Kidney (tissue), 14 donors: ENCODE data around the gene INPP5A. TPM values are rescaled to one million over a fixed set of nuclear protein-coding genes. Genes with fewer than 3 reads are reported as not detected.

Experiments used
- DNase-seq, 5 donors: peaks; one replicate each; pipeline ENCODE4 v3.0.0-alpha.2; 2013 to 2020
- FAIRE-seq: peaks from 2 replicates; lab custom pipeline; 2012; peaks lifted over from hg19 to GRCh38; lab: Jason Lieb, UNC
- H3K27ac ChIP-seq, 2 donors: one replicate each; pipeline ENCODE4 v1.7.0; 2013; ENCODE audit warnings: low read depth in 2 of 2, low read length in 2 of 2, inconsistent platforms in 1 of 2
- H3K27me3 ChIP-seq: one replicate; pipeline ENCODE4 v1.7.1; 2013; ENCODE audit warnings: low read length, inconsistent platforms; ENCODE audit not compliant: control insufficient read depth, insufficient read depth
- H3K36me3 ChIP-seq, 3 donors: one replicate each; pipeline versions ENCODE4 v1.7.0 to v1.7.1; 2013; ENCODE audit warnings: low read length in 3 of 3, control low read depth in 1 of 3, inconsistent platforms in 1 of 3; ENCODE audit not compliant: insufficient read depth in 3 of 3, control insufficient read depth in 2 of 3
- H3K4me1 ChIP-seq, 3 donors: one replicate each; pipeline versions ENCODE4 v1.7.0 to v1.7.1; 2013; ENCODE audit warnings: low read length in 3 of 3, inconsistent platforms in 1 of 3, low read depth in 1 of 3; ENCODE audit not compliant: control insufficient read depth in 2 of 3, insufficient read depth in 2 of 3
- H3K4me3 ChIP-seq, 3 donors: one replicate each; pipeline versions ENCODE4 v1.7.0 to v1.8.1; 2013; ENCODE audit warnings: low read length in 3 of 3, control low read depth in 1 of 3, inconsistent platforms in 1 of 3
- H3K9ac ChIP-seq, 3 donors: one replicate each; pipeline versions ENCODE4 v1.7.0 to v1.7.1; 2013; ENCODE audit warnings: low read length in 3 of 3, control low read depth in 1 of 3, inconsistent platforms in 1 of 3
- H3K9me3 ChIP-seq, 3 donors: one replicate each; pipeline versions ENCODE4 v1.7.0 to v1.7.1; 2013; ENCODE audit warnings: low read length in 3 of 3, control low read depth in 1 of 3, inconsistent platforms in 1 of 3; ENCODE audit not compliant: control insufficient read depth in 2 of 3, insufficient read depth in 1 of 3
- intact Hi-C: fragments of 100-400 bp; cut with DNase I; formaldehyde crosslinking; loops from one replicate; pipeline ENCODE4 v1.11.1; 2022
- polyA plus RNA-seq: library from polyadenylated mRNA; stranded (reverse); fragments of 350-450 nt; fragmentation: Illumina TruSeq; extraction: RNeasy Lipid Tissue Mini Kit (QIAGEN cat#74804); gene quantifications from one replicate; pipeline ENCODE4 v1.2.3, GENCODE V29; 2014; ENCODE audit warnings: low read depth, low replicate concordance; ENCODE audit not compliant: insufficient read depth
- total RNA-seq: library from RNA; stranded (reverse); fragmentation: NEBNext Ultra II Directional; extraction: Animal tissue kit (Norgen Biotek cat#: 25700); gene quantifications from one replicate; pipeline ENCODE4 v1.2.1, GENCODE V29; 2021
- TF ChIP-seq, protein P1 (sequence below): IDR thresholded peaks from 3 replicates; pipeline ENCODE4 v1.5.1; 2012; ENCODE audit warnings: mild to moderate bottlenecking, moderate library complexity, borderline replicate concordance; ENCODE audit not compliant: insufficient read depth; ENCODE audit errors: extremely low read depth
- donor health status: control.
- donor health status: control.
- donor health status: control.
- donor health status: control.
- donor health status: control.
- donor health status: DM: yes; HTN: yes; CAD: no.
- donor health status: Normal renal cell carcinoma (clear cell type).

Gene INPP5A
- total and polyA plus RNA-seq, 2 donors from 2014 or later: 20.8 to 40.3 TPM

DNA sequence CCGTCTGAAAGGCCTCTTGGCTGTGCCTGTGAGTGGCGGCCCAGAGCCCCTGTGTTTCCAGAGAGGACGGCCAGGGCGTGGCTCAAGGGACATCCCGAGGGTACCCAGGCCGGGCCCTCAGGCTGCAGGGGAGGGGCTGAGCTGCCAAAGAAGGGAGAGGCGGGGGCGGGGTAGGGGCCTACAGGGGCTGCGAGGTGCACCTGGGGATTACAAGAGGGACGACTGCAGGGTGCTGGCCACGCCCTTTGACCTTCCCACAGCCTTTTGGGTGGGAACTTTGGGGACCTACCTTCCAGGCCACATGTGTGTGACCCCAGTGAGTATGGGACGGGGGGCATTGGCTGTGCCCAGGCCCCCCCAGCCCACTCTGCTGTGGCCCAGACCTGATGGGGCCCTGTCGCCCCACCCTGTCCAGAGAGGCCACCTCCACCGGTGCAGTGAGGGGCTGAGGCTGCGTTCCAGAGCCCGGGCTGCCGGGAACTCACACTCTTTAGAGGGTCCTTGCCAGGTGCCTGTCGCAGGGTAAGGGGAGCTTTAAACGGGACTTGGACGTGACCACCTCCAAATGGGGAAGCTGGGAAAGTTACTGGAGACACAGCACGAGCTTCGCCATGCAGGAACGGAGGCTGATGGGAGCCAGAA lies 267.3 kb downstream of the INPP5A start:
- Histone ChIP-seq H3K27me3 (no peaks in the 10 kb centered on the region), H3K27ac (no peak overlapping the region), H3K4me1 (no peaks in the 10 kb centered on the region), H3K4me3 (no peak overlapping the region), H3K36me3 (no peaks in the 10 kb centered on the region), H3K9me3 (peaks cover 0 to 6% (median 0%) of the 10 kb centered on the region in 3 donors), H3K9ac (no peak overlapping the region)
- FAIRE-seq (no peak), DNase-seq (peak in 2 of 5 donors; percentile 59 to 62)
- intact Hi-C loops: no loop called here
- TF ChIP-seq, protein P1, sequence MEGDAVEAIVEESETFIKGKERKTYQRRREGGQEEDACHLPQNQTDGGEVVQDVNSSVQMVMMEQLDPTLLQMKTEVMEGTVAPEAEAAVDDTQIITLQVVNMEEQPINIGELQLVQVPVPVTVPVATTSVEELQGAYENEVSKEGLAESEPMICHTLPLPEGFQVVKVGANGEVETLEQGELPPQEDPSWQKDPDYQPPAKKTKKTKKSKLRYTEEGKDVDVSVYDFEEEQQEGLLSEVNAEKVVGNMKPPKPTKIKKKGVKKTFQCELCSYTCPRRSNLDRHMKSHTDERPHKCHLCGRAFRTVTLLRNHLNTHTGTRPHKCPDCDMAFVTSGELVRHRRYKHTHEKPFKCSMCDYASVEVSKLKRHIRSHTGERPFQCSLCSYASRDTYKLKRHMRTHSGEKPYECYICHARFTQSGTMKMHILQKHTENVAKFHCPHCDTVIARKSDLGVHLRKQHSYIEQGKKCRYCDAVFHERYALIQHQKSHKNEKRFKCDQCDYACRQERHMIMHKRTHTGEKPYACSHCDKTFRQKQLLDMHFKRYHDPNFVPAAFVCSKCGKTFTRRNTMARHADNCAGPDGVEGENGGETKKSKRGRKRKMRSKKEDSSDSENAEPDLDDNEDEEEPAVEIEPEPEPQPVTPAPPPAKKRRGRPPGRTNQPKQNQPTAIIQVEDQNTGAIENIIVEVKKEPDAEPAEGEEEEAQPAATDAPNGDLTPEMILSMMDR: no peak

DNA sequence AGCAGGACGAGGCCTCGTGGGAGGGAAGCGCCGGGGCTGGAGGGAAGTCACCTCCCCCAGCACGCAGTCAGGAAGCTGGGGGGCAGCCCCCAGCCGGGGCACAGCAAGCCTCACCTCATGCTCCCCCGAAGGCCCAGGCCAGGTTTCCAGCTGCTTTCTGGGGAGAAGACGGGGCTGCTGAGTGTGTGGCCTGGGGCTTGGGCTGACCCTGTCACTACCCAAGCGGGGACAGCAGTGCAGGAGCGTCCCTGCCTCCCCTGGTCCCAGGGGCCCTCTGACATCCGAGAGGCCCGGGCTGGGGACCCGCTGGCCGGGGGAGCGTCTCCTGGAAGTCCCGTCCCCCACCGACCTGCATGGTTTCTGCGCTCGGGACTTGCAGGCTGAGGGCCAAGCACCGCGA lies 268.0 kb downstream of the INPP5A start:
- peaks cover 0 to 6% (median 0%) of the 10 kb centered on the region in 3 donors for H3K9me3 ChIP-seq
- H3K27me3 ChIP-seq: no peaks in the 10 kb centered on the region
- H3K4me1 ChIP-seq: no peaks in the 10 kb centered on the region
- intact Hi-C loops: no loop called here
- FAIRE-seq (no peak), DNase-seq (peak in 2 of 5 donors; percentile 33 to 60)
- TF ChIP-seq, protein P1: no peak
- no peak overlapping the region for H3K4me3 ChIP-seq
- no peaks in the 10 kb centered on the region for H3K36me3 ChIP-seq
- H3K9ac ChIP-seq: no peak overlapping the region
- no peak overlapping the region for H3K27ac ChIP-seq

DNA sequence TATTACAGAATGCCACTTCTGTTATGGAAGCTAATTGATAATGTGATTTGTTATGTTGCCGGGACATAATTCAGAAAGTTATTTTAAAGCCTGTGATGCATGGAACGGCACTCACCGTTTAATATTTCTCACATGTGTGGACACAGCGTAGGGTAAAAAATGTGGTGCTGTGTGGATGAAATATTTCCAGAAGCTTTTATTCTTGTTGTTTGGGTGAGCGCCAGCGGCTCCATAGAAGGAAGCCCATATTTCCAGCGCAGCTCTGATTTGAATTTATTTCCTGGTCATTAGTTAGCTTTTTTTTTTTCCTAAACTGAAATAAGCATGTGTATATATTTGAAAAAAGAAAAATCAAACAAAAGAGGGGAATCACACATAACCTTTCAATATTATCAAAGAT lies 268.5 kb downstream of the INPP5A start:
- Histone ChIP-seq H3K9ac (no peak overlapping the region), H3K4me3 (no peak overlapping the region), H3K36me3 (no peaks in the 10 kb centered on the region), H3K27me3 (no peaks in the 10 kb centered on the region), H3K9me3 (peaks cover 0 to 6% (median 0%) of the 10 kb centered on the region in 3 donors), H3K4me1 (no peaks in the 10 kb centered on the region), H3K27ac (no peak overlapping the region)
- FAIRE-seq: no peak
- intact Hi-C loops: no loop called here
- TF ChIP-seq, protein P1: no peak
- DNase-seq: peak in 1 of 5 donors; percentile 75

DNA sequence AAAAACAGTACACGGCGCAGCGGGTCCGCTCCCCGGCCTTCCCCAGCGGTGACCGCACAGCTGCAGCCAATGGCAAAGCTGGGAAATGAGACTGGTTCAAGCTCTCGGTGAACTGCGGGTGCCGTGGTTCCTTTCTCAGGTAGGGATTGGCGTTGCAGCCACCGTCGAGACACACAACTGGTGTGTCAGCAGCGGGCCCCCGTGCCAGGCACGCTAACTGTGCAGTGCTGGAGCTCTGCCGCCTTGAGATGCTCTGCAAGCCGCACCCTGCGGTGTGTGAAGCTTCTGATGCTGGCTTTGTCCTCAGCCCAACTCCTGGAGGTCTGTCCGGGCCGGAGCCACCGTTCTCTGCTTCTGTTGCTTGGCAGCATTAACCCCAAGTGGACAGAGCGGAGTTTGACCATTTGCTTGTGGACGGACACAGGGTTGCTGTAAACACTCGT lies 269.0 kb downstream of the INPP5A start:
- Histone ChIP-seq H3K9ac (no peak overlapping the region), H3K4me3 (no peak overlapping the region), H3K4me1 (no peaks in the 10 kb centered on the region), H3K27ac (no peak overlapping the region), H3K9me3 (peaks cover 0 to 6% (median 0%) of the 10 kb centered on the region in 3 donors), H3K36me3 (no peaks in the 10 kb centered on the region), H3K27me3 (no peaks in the 10 kb centered on the region)
- FAIRE-seq (no peak), DNase-seq (peak in 1 of 5 donors; percentile 27)
- TF ChIP-seq, protein P1: no peak
- intact Hi-C loops: no loop called here
